Keratinocyte (primary cell): Measurements from ENCODE around the gene KLRG1. TPM values are rescaled to one million over a fixed set of nuclear protein-coding genes. Genes with fewer than 3 reads are reported as not detected.

Experiments used
- DNase-seq: peaks from one replicate; pipeline ENCODE4 v3.0.0-alpha.2; 2011; ENCODE audit warnings: low read depth, missing footprints, low spot score
- FAIRE-seq: peaks from 2 replicates; lab custom pipeline; 2011; peaks lifted over from hg19 to GRCh38; lab: Jason Lieb, UNC
- H2AFZ ChIP-seq: 2 replicates; pipeline ENCODE4 v1.6.0; 2012; ENCODE audit warnings: low read length, control low read depth, inconsistent platforms; ENCODE audit not compliant: control insufficient read depth
- H3K27ac ChIP-seq: 2 replicates; pipeline ENCODE4 v1.5.1; 2011; ENCODE audit warnings: low read length; ENCODE audit not compliant: control insufficient read depth, insufficient read depth
- H3K27me3 ChIP-seq: 3 replicates; pipeline ENCODE4 v1.6.0; 2011; ENCODE audit warnings: low read length; ENCODE audit not compliant: control insufficient read depth, insufficient read depth; ENCODE audit errors: extremely low read depth
- H3K36me3 ChIP-seq, 2 experiments: 2 replicates in 1 of 2; 3 replicates in 1 of 2; pipeline ENCODE4 v1.5.1; 2011; ENCODE audit warnings: low read length in 2 of 2, mild to moderate bottlenecking in 1 of 2; ENCODE audit not compliant: control insufficient read depth in 2 of 2, insufficient read depth in 2 of 2; ENCODE audit errors: extremely low read depth in 1 of 2
- H3K4me1 ChIP-seq: 3 replicates; pipeline ENCODE4 v1.5.1; 2011; ENCODE audit warnings: low read length; ENCODE audit not compliant: control insufficient read depth, insufficient read depth; ENCODE audit errors: extremely low read depth
- H3K4me2 ChIP-seq: 3 replicates; pipeline ENCODE4 v1.6.0; 2011; ENCODE audit warnings: low read depth, low read length; ENCODE audit not compliant: control insufficient read depth, insufficient read depth; ENCODE audit errors: extremely low read depth
- H3K4me3 ChIP-seq, 3 experiments: fragments of 200-600 bp in 1 of 3; sonication (generic) in 1 of 3; 2 replicates in 2 of 3; 3 replicates in 1 of 3; pipeline ENCODE4 v1.5.1; 2011 to 2016; ENCODE audit warnings: low read length in 3 of 3, mild to moderate bottlenecking in 3 of 3, control low read depth in 2 of 3, inconsistent platforms in 1 of 3, low read depth in 1 of 3, mixed read lengths in 1 of 3, mixed run types in 1 of 3, moderate library complexity in 1 of 3; ENCODE audit not compliant: control insufficient read depth in 2 of 3, insufficient read depth in 2 of 3; ENCODE audit errors: extremely low read depth in 1 of 3
- H3K79me2 ChIP-seq: 2 replicates; pipeline ENCODE4 v1.6.0; 2012; ENCODE audit warnings: low read length; ENCODE audit not compliant: control insufficient read depth, insufficient read depth
- H3K9ac ChIP-seq: 3 replicates; pipeline ENCODE4 v1.6.0; 2011; ENCODE audit warnings: low read length; ENCODE audit not compliant: control insufficient read depth, insufficient read depth; ENCODE audit errors: extremely low read depth
- H3K9me1 ChIP-seq: 3 replicates; pipeline ENCODE4 v1.6.0; 2011; ENCODE audit warnings: low read length; ENCODE audit not compliant: control insufficient read depth, insufficient read depth; ENCODE audit errors: extremely low read depth
- H3K9me3 ChIP-seq: 2 replicates; pipeline ENCODE4 v1.5.1; 2012; ENCODE audit warnings: low read depth, low read length; ENCODE audit not compliant: control insufficient read depth
- H4K20me1 ChIP-seq: 3 replicates; pipeline ENCODE4 v1.6.0; 2011; ENCODE audit warnings: low read length; ENCODE audit not compliant: control insufficient read depth, insufficient read depth; ENCODE audit errors: extremely low read depth
- EZH2 ChIP-seq: IDR thresholded peaks from one replicate; pipeline ENCODE4 v1.6.1; 2012; ENCODE audit warnings: inconsistent platforms, mild to moderate bottlenecking, low read length, moderate library complexity
- dilution Hi-C: fragments of 300-500 bp; cut with MboI; formaldehyde crosslinking; loops from one replicate; pipeline ENCODE4 v1.7.0; 2020; ENCODE audit warnings: low sequenced_read_pairs; ENCODE audit not compliant: extremely low pct_ligation_motif_present
- polyA plus RNA-seq, 5 experiments: library from polyadenylated mRNA; depleted of rRNA in 3 of 5; stranded (reverse) in 3 of 5; stranded (forward) in 1 of 5; unstranded in 1 of 5; fragments of >200 nt; gene quantifications; 1 replicate in 1 of 5; 2 replicates in 3 of 5; 3 replicates in 1 of 5; pipeline versions ENCODE4 v1.2.1 to v1.2.3, GENCODE V29; 2011 to 2012; ENCODE audit warnings: missing spikeins in 2 of 5, low read depth in 1 of 5, low replicate concordance in 1 of 5
- TF ChIP-seq, protein P1 (sequence below), 3 experiments: IDR thresholded peaks in 1 of 3; conservative IDR thresholded peaks in 1 of 3; optimal IDR thresholded peaks in 1 of 3; 2 replicates in 2 of 3; 3 replicates in 1 of 3; pipeline versions ENCODE3 to v1.5.1; 2011; ENCODE audit warnings: low read length in 3 of 3, mild to moderate bottlenecking in 3 of 3, moderate library complexity in 2 of 3, control low read depth in 1 of 3, inconsistent platforms in 1 of 3; ENCODE audit not compliant: insufficient read depth in 2 of 3; ENCODE audit errors: extremely low read depth in 1 of 3

Gene KLRG1
- polyA plus RNA-seq, 1 donor (not counting 4 experiments of a cell fraction or from before 2014, with no cell fraction given), result 0.39 TPM

DNA sequence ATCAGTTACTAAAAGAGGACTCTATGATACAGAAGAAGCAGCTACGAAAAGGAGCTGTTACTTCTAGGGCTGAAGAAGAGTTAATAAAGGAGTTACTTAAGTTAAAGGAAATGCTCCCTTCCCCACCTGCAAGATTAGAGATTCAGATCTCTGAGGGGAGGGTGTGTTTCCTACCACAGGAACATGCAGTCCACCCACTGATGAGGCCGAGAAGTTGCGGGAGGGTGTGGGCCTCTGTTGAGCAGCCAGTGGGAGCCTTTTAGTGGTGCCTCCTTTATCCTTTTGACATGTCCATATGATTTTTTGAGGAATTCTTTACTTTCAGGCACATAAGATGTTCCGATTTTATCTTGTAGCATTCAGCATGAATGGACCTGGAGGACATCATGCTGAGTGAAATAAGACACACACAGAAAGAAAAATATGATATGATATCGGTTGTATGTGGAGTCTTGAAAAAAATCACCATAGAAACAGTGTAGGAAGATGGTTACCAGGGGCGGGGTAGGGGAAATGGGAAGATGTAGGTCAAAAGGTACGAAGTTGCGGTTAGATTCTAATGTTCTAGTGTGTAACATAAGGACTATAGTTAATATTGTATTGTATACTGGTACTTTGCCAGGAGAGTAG, 35.5 kb upstream of the KLRG1 start:
- Histone ChIP-seq H3K9me1 (no peaks in the 10 kb centered on the region), H3K4me1 (no peaks in the 10 kb centered on the region), H2AFZ (no peak overlapping the region), H3K27ac (no peak overlapping the region), H3K4me3 (no peak overlapping the region), H3K9me3 (no peaks in the 10 kb centered on the region), H3K4me2 (no peak overlapping the region), H3K9ac (no peak overlapping the region), H4K20me1 (no peaks in the 10 kb centered on the region), H3K36me3 (no peaks in the 10 kb centered on the region), H3K79me2 (peaks cover 6% of the 10 kb centered on the region), H3K27me3 (no peaks in the 10 kb centered on the region)
- FAIRE-seq, result no peak
- no peak for DNase-seq
- no peak for TF ChIP-seq EZH2
- TF ChIP-seq, protein P1, sequence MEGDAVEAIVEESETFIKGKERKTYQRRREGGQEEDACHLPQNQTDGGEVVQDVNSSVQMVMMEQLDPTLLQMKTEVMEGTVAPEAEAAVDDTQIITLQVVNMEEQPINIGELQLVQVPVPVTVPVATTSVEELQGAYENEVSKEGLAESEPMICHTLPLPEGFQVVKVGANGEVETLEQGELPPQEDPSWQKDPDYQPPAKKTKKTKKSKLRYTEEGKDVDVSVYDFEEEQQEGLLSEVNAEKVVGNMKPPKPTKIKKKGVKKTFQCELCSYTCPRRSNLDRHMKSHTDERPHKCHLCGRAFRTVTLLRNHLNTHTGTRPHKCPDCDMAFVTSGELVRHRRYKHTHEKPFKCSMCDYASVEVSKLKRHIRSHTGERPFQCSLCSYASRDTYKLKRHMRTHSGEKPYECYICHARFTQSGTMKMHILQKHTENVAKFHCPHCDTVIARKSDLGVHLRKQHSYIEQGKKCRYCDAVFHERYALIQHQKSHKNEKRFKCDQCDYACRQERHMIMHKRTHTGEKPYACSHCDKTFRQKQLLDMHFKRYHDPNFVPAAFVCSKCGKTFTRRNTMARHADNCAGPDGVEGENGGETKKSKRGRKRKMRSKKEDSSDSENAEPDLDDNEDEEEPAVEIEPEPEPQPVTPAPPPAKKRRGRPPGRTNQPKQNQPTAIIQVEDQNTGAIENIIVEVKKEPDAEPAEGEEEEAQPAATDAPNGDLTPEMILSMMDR (optimal IDR thresholded peaks at IDR 0.05 in 1 of 3, IDR thresholded peaks at IDR 0.05 in 1 of 3, conservative IDR thresholded peaks at IDR 0.05 in 1 of 3; ENCODE audit: extremely low read depth in 1 of 3, insufficient read depth in 2 of 3, low read length in 3 of 3), result no peak
- dilution Hi-C loops, result no loop called here

DNA sequence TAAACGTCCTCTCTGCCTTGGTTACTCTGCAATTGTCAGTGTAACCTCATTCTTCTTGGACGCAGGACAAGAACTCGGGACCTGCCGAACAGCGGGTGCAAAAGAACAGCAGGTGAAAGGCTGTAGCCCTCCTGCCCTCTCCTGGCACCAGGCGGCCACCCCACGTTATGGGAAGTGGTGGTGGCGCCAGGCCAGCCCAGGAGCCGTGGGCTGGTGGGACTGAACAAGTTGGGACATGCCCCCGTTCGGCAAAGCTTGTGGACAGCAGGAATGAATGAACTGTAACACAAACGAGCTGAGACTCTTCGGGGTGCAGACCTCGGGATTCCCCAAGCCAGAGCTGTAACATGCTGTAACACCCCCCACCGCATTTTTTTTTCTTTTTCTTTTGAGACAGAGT, 33.3 kb upstream of the KLRG1 start:
- Histone ChIP-seq H3K9me3 (no peaks in the 10 kb centered on the region), H2AFZ (no peak overlapping the region), H3K27ac (no peak overlapping the region), H3K79me2 (no peaks in the 10 kb centered on the region), H3K9me1 (no peaks in the 10 kb centered on the region), H3K4me3 (no peak overlapping the region), H3K9ac (no peak overlapping the region), H3K4me1 (no peaks in the 10 kb centered on the region), H3K27me3 (no peaks in the 10 kb centered on the region), H3K36me3 (no peaks in the 10 kb centered on the region), H4K20me1 (no peaks in the 10 kb centered on the region), H3K4me2 (no peak overlapping the region)
- TF ChIP-seq, protein P1 (optimal IDR thresholded peaks at IDR 0.05 in 1 of 3, IDR thresholded peaks at IDR 0.05 in 1 of 3, conservative IDR thresholded peaks at IDR 0.05 in 1 of 3; ENCODE audit: extremely low read depth in 1 of 3, insufficient read depth in 2 of 3, low read length in 3 of 3), result no peak
- TF ChIP-seq EZH2, result no peak
- FAIRE-seq (no peak), DNase-seq (no peak)
- dilution Hi-C loops, result no loop called here
